Gastroesophageal sphincter (tissue), 3 donors: ENCODE measurements around the gene KCNG4.

ENCODE experiments used
- EP300 ChIP-seq: sonication (generic); formaldehyde crosslinking; IDR thresholded peaks from one replicate; pipeline ENCODE4 v1.6.1; 2017; ENCODE audit warnings: antibody characterized with exemption, mild to moderate bottlenecking
- POLR2A ChIP-seq, 2 donors: fragments of 450-650 bp; IDR thresholded peaks; one replicate each; pipeline ENCODE4 v1.6.1; 2017; ENCODE audit warnings: antibody characterized with exemption in 2 of 2, mild to moderate bottlenecking in 2 of 2, moderate library complexity in 1 of 2
- TF ChIP-seq, protein P1 (sequence below), 4 experiments: fragments of 200-600 bp in 2 of 4; fragments of 450-650 bp in 2 of 4; sonication (generic) in 1 of 4; IDR thresholded peaks; one replicate each; pipeline ENCODE4 v1.5.1; 2017 to 2019; ENCODE audit warnings: antibody characterized with exemption in 4 of 4, mild to moderate bottlenecking in 2 of 4, moderate library complexity in 2 of 4

DNA sequence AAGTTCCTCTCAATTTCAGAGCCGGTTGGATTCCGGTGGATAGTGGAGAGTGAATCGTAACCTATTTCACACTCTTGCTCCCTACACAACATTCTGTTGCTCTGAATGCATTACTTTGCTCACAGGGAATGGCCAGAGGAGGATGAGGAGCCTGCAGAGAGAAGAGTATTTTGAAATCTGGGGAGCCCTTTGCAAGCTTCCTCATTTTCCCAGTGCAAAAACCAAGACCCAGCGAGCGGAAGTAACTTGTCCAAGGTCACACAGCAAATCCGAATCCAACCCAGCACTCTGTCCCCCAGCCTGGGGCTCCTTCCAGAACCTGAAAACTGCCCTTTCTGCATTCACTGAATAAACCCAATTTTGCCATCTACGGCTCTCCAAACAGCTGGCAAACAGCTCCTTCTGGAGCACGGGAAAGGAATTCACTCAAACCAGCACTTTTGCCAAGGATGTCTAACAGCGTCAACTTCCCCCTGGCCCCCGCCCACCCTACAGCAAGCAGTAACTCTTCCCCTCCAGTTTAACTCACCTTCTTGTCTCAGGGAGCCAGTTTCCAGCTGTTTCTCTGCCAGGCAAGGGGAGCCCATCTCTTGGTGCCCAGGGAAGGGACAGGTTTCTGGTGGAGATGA, 557 bp downstream of the KCNG4 start:
- TF ChIP-seq, protein P1, sequence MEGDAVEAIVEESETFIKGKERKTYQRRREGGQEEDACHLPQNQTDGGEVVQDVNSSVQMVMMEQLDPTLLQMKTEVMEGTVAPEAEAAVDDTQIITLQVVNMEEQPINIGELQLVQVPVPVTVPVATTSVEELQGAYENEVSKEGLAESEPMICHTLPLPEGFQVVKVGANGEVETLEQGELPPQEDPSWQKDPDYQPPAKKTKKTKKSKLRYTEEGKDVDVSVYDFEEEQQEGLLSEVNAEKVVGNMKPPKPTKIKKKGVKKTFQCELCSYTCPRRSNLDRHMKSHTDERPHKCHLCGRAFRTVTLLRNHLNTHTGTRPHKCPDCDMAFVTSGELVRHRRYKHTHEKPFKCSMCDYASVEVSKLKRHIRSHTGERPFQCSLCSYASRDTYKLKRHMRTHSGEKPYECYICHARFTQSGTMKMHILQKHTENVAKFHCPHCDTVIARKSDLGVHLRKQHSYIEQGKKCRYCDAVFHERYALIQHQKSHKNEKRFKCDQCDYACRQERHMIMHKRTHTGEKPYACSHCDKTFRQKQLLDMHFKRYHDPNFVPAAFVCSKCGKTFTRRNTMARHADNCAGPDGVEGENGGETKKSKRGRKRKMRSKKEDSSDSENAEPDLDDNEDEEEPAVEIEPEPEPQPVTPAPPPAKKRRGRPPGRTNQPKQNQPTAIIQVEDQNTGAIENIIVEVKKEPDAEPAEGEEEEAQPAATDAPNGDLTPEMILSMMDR (IDR thresholded peaks at IDR 0.05): no peak
- TF ChIP-seq POLR2A (IDR thresholded peaks at IDR 0.05) (no peak), EP300 (no peak)
